ENCODE measurements around the gene GTF2H1. TPM values are rescaled to one million over a fixed set of nuclear protein-coding genes. Genes with fewer than 3 reads are reported as not detected.

GTF2H1 gene
- total and polyA plus RNA-seq, 2 donors (not counting 1 experiment from before 2014, with no cell fraction given) = 43.7 to 71.9 TPM

DNA sequence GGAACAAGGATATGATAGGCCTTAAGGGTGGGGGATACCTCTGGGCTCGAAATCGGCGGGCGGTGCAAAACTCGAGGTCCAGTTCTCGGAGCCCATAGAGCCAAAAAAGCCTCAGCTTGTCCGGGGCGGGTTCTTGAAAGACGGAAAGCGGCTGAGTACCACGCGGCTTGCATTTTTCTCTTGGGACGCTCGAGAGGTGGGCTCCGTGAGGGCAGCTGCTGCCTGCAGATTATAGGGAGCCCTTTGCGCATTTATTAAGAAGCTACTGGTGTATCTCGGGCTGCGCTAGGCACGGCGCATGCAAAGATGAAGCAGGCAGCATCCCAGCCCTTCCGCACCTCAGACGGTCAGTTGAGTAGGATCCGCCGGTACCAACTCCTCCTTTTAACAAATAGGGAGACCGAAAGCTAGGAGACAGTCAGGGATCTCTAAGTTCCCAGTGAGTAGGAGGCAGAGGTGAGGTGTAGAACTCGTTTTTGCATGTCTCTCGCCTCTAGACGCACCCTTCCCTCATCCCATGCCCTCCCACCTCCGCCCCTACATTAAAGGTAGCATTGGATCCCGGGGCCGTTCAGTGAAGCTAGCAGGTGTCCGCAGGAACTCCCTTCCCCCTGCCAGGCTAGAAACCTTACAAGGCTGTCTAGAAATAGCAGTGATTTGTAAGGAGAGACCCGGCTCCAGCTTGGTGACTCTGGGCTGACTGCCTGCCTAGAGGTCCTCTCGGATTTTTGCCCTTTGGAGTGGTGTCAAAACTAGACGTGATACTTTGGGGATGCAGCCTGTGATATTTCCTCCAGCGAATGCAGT lies 72.8 kb downstream of the GTF2H1 start:
- peak overlapping the region; percentile 98 for H3K4me3 Mint-ChIP-seq
- under 1% methylated on average over 28 of the region's 36 CpGs for WGBS (ENCODE audit: insufficient coverage)

More for the DNA sequence above, 72.8 kb downstream of the GTF2H1 start:
- no peaks in the 10 kb centered on the region for H3K27me3 Mint-ChIP-seq
- H3K79me2 ChIP-seq (ENCODE audit: control insufficient read depth, insufficient read depth, low read length) = peaks cover 50% of the 10 kb centered on the region
- H3K4me1 ChIP-seq (ENCODE audit: control insufficient read depth in 2 of 2, insufficient read depth in 2 of 2, low read length in 2 of 2) = peaks cover 11 to 15% of the 10 kb centered on the region in 2 donors
- ATAC-seq (ENCODE audit: low read depth) = no peak
- peak overlapping the region; percentile 81 for H3K4me2 ChIP-seq (replicated peaks; ENCODE audit: low read depth, low read length, poor library complexity, severe bottlenecking)
- H3K4me1 Mint-ChIP-seq = peaks cover 28% of the 10 kb centered on the region
- POLR2A ChIA-PET = interaction anchor here (1.2 to 3.4 kb wide), 5 partner anchors 12 to 239 kb away, joined by 4 to 18 read pairs (median 10); partner anchors contain the start of genes GTF2H1, HPS5, SPTY2D1 and TSG101
- H3K9me3 ChIP-seq (ENCODE audit: control extremely low read depth in 1 of 3, control insufficient read depth in 2 of 3, insufficient read depth in 1 of 3, low read length in 2 of 3) = no peaks in the 10 kb centered on the region
- peak overlapping the region; percentile 96 for H3K9ac ChIP-seq (ENCODE audit: low read length)
- no peak for TF ChIP-seq EZH2 (IDR thresholded peaks at IDR 0.05; ENCODE audit: borderline replicate concordance, insufficient read depth, low read depth, low read length, poor library complexity, severe bottlenecking)
- TF ChIP-seq CTCF (IDR thresholded peaks at IDR 0.05) = no peak
- intact Hi-C loops (cut with micrococcal nuclease) = loop anchor here (1.0 to 10.0 kb wide), 5 partner anchors 280 to 1970 kb away; partner anchors contain the start of genes HTATIP2, IGSF22, SAAL1 and TMEM86A
- DNase-seq = no peak
- H3K27me3 ChIP-seq (replicated peaks in 1 of 4; ENCODE audit: control extremely low read depth in 1 of 4, control insufficient read depth in 3 of 4, insufficient read depth in 4 of 4, low read length in 3 of 4) = no peaks in the 10 kb centered on the region
- H3K36me3 ChIP-seq (replicated peaks in 1 of 2; ENCODE audit: control extremely low read depth in 1 of 2, control insufficient read depth in 1 of 2, extremely low read depth in 1 of 2, insufficient read depth in 2 of 2, low read length in 1 of 2) = peaks cover 7 to 30% of the 10 kb centered on the region in 2 experiments
- H2AFZ ChIP-seq (ENCODE audit: insufficient read depth, low read depth, low read length, poor library complexity, severe bottlenecking) = peak overlapping the region; percentile 77
- peak overlapping the region; percentile 72 to 96 (median 92) for H3K4me3 ChIP-seq (ENCODE audit: control extremely low read depth in 1 of 5, extremely low read depth in 1 of 5, insufficient read depth in 1 of 5, low read depth in 2 of 5, low read length in 4 of 5)
- peak overlapping the region; percentile 82 to 83 for H3K27ac ChIP-seq (ENCODE audit: low read length in 2 of 2)
- CTCF ChIA-PET = interaction anchor here (1.0 to 2.5 kb wide), 4 partner anchors 44 to 327 kb away, joined by 3 to 15 read pairs (median 8); partner anchors contain the start of genes GTF2H1 and HPS5
- peak overlapping the region; percentile 94 for H3K27ac Mint-ChIP-seq
- H4K20me1 ChIP-seq (ENCODE audit: control insufficient read depth, insufficient read depth, low read length, poor library complexity, severe bottlenecking) = peaks cover 29% of the 10 kb centered on the region
- H3K9me3 Mint-ChIP-seq (ENCODE audit: insufficient read depth) = no peaks in the 10 kb centered on the region
